Measurements from ENCODE around the gene RPL35. TPM values are rescaled to one million over a fixed set of nuclear protein-coding genes. Genes with fewer than 3 reads are reported as not detected.

The RPL35 gene
- polyA plus RNA-seq, 3 donors from 2014 or later, result 774 to 2,756 (median 1,213) TPM

- DNase-seq, result no peak
- H3K4me3 Mint-ChIP-seq, result no peak overlapping the region
- peaks cover 14 to 16% of the 10 kb centered on the region in 2 donors for H3K4me1 Mint-ChIP-seq
- H3K36me3 Mint-ChIP-seq, result peaks cover 15 to 37% (median 17%) of the 10 kb centered on the region in 3 donors
- peaks cover 0 to 2% (median 0%) of the 10 kb centered on the region in 3 donors for H3K27me3 Mint-ChIP-seq (ENCODE audit: low read depth in 3 of 3)
- no peaks in the 10 kb centered on the region for H3K9me3 Mint-ChIP-seq
- H3K27ac Mint-ChIP-seq, result peak overlapping the region in 1 of 6 donors; percentile 64
Observed at GRCh38 chr9:124885551-124885950, 23.8 kb upstream of the RPL35 start.

GRCh38 chr9:124884376-124884775 is 22.6 kb upstream of the RPL35 start:
- Mint-ChIP-seq H3K4me3 (no peak overlapping the region), H3K27ac (peak overlapping the region in 2 of 6 donors; percentile 31 to 40), H3K36me3 (peaks cover 12 to 27% (median 18%) of the 10 kb centered on the region in 3 donors), H3K9me3 (no peaks in the 10 kb centered on the region), H3K27me3 (ENCODE audit: low read depth in 3 of 3) (peaks cover 0 to 2% (median 0%) of the 10 kb centered on the region in 3 donors), H3K4me1 (peaks cover 25 to 27% of the 10 kb centered on the region in 2 donors)
- no peak for DNase-seq

- Mint-ChIP-seq H3K27me3 (ENCODE audit: low read depth in 3 of 3) (peaks cover 0 to 4% (median 0%) of the 10 kb centered on the region in 3 donors), H3K27ac (peak overlapping the region in 1 of 6 donors; percentile 77), H3K4me3 (no peak overlapping the region), H3K4me1 (peaks cover 40% of the 10 kb centered on the region in 2 donors), H3K9me3 (no peaks in the 10 kb centered on the region), H3K36me3 (peaks cover 10 to 40% (median 28%) of the 10 kb centered on the region in 3 donors)
- no peak for DNase-seq
Observed at GRCh38 chr9:124882231-124882630, 20.5 kb upstream of the RPL35 start.

GRCh38 chr9:124881138-124881743 is 19.5 kb upstream of the RPL35 start:
- no peak for DNase-seq
- H3K4me3 Mint-ChIP-seq, result no peak overlapping the region
- H3K4me1 Mint-ChIP-seq, result peaks cover 46 to 48% of the 10 kb centered on the region in 2 donors
- H3K27ac Mint-ChIP-seq, result peak overlapping the region; percentile 31 to 82 (median 64)
- H3K27me3 Mint-ChIP-seq (ENCODE audit: low read depth in 3 of 3), result peaks cover 0 to 2% (median 0%) of the 10 kb centered on the region in 3 donors
- no peaks in the 10 kb centered on the region for H3K9me3 Mint-ChIP-seq
- peaks cover 11 to 38% (median 33%) of the 10 kb centered on the region in 3 donors for H3K36me3 Mint-ChIP-seq

- H3K9me3 Mint-ChIP-seq, result no peaks in the 10 kb centered on the region
- H3K27me3 Mint-ChIP-seq (ENCODE audit: low read depth in 3 of 3), result peaks cover 0 to 2% (median 0%) of the 10 kb centered on the region in 3 donors
- peaks cover 51 to 53% of the 10 kb centered on the region in 2 donors for H3K4me1 Mint-ChIP-seq
- H3K4me3 Mint-ChIP-seq, result no peak overlapping the region
- no peak for DNase-seq
- peaks cover 7 to 34% (median 29%) of the 10 kb centered on the region in 3 donors for H3K36me3 Mint-ChIP-seq
- H3K27ac Mint-ChIP-seq, result peak overlapping the region in 5 of 6 donors; percentile 45 to 82 (median 76)
Observed at GRCh38 chr9:124880501-124880900, 18.7 kb upstream of the RPL35 start.

GRCh38 chr9:124879226-124879625 is 17.5 kb upstream of the RPL35 start:
- Mint-ChIP-seq H3K4me3 (no peak overlapping the region), H3K4me1 (peaks cover 63 to 65% of the 10 kb centered on the region in 2 donors), H3K9me3 (no peaks in the 10 kb centered on the region), H3K27me3 (ENCODE audit: low read depth in 3 of 3) (peaks cover 0 to 5% (median 2%) of the 10 kb centered on the region in 3 donors), H3K36me3 (peaks cover 6 to 36% (median 21%) of the 10 kb centered on the region in 3 donors), H3K27ac (peak overlapping the region; percentile 38 to 82 (median 64))
- no peak for DNase-seq

- H3K4me3 Mint-ChIP-seq, result no peak overlapping the region
- H3K36me3 Mint-ChIP-seq, result peaks cover 6 to 40% (median 21%) of the 10 kb centered on the region in 3 donors
- peak overlapping the region; percentile 32 to 82 (median 60) for H3K27ac Mint-ChIP-seq
- DNase-seq, result no peak
- peaks cover 0 to 5% (median 2%) of the 10 kb centered on the region in 3 donors for H3K27me3 Mint-ChIP-seq (ENCODE audit: low read depth in 3 of 3)
- no peaks in the 10 kb centered on the region for H3K9me3 Mint-ChIP-seq
- H3K4me1 Mint-ChIP-seq, result peaks cover 71 to 73% of the 10 kb centered on the region in 2 donors
Observed at GRCh38 chr9:124878518-124878917, 16.8 kb upstream of the RPL35 start.

- peaks cover 6 to 42% (median 23%) of the 10 kb centered on the region in 3 donors for H3K36me3 Mint-ChIP-seq
- no peak overlapping the region for H3K4me3 Mint-ChIP-seq
- H3K27me3 Mint-ChIP-seq (ENCODE audit: low read depth in 3 of 3), result peaks cover 0 to 5% (median 5%) of the 10 kb centered on the region in 3 donors
- peak overlapping the region; percentile 28 to 82 (median 55) for H3K27ac Mint-ChIP-seq
- no peak for DNase-seq
- peaks cover 76 to 77% of the 10 kb centered on the region in 2 donors for H3K4me1 Mint-ChIP-seq
- no peaks in the 10 kb centered on the region for H3K9me3 Mint-ChIP-seq
Observed at GRCh38 chr9:124878021-124878420, 16.3 kb upstream of the RPL35 start.

GRCh38 chr9:124877021-124877782 is 15.4 kb upstream of the RPL35 start:
- H3K27me3 Mint-ChIP-seq (ENCODE audit: low read depth in 3 of 3), result peaks cover 3 to 8% (median 7%) of the 10 kb centered on the region in 3 donors
- DNase-seq, result no peak
- H3K4me1 Mint-ChIP-seq, result peaks cover 84 to 86% of the 10 kb centered on the region in 2 donors
- peak overlapping the region; percentile 58 to 85 (median 67) for H3K27ac Mint-ChIP-seq
- H3K9me3 Mint-ChIP-seq, result no peaks in the 10 kb centered on the region
- peaks cover 6 to 49% (median 24%) of the 10 kb centered on the region in 3 donors for H3K36me3 Mint-ChIP-seq
- peak overlapping the region in 2 of 5 donors; percentile 5 to 31 for H3K4me3 Mint-ChIP-seq

- H3K27ac Mint-ChIP-seq, result peak overlapping the region; percentile 44 to 86 (median 64)
- DNase-seq, result no peak
- no peaks in the 10 kb centered on the region for H3K9me3 Mint-ChIP-seq
- peak overlapping the region in 1 of 5 donors; percentile 18 for H3K4me3 Mint-ChIP-seq
- H3K4me1 Mint-ChIP-seq, result peaks cover 85 to 88% of the 10 kb centered on the region in 2 donors
- H3K36me3 Mint-ChIP-seq, result peaks cover 6 to 49% (median 24%) of the 10 kb centered on the region in 3 donors
- peaks cover 5 to 23% (median 15%) of the 10 kb centered on the region in 3 donors for H3K27me3 Mint-ChIP-seq (ENCODE audit: low read depth in 3 of 3)
Observed at GRCh38 chr9:124875501-124875900, 13.7 kb upstream of the RPL35 start.

- H3K27ac Mint-ChIP-seq, result peak overlapping the region; percentile 97 to 98 (median 98)
- DNase-seq, result peak; percentile 47 to 65 (median 61)
- H3K36me3 Mint-ChIP-seq, result peaks cover 6 to 41% (median 15%) of the 10 kb centered on the region in 3 donors
- H3K9me3 Mint-ChIP-seq, result no peaks in the 10 kb centered on the region
- H3K4me1 Mint-ChIP-seq, result peaks cover 79 to 82% of the 10 kb centered on the region in 2 donors
- peaks cover 16 to 40% (median 25%) of the 10 kb centered on the region in 3 donors for H3K27me3 Mint-ChIP-seq (ENCODE audit: low read depth in 3 of 3)
- peak overlapping the region; percentile 92 to 96 (median 94) for H3K4me3 Mint-ChIP-seq
Observed at GRCh38 chr9:124873664-124874063, 11.9 kb upstream of the RPL35 start.

- peak overlapping the region; percentile 97 to 98 (median 98) for H3K27ac Mint-ChIP-seq
- no peak for DNase-seq
- peak overlapping the region; percentile 92 to 96 (median 94) for H3K4me3 Mint-ChIP-seq
- peaks cover 21 to 43% (median 33%) of the 10 kb centered on the region in 3 donors for H3K27me3 Mint-ChIP-seq (ENCODE audit: low read depth in 3 of 3)
- peaks cover 0 to 26% (median 3%) of the 10 kb centered on the region in 3 donors for H3K36me3 Mint-ChIP-seq
- peaks cover 77 to 84% of the 10 kb centered on the region in 2 donors for H3K4me1 Mint-ChIP-seq
- no peaks in the 10 kb centered on the region for H3K9me3 Mint-ChIP-seq
Observed at GRCh38 chr9:124871156-124871561, 9.4 kb upstream of the RPL35 start.

- no peak for DNase-seq
- H3K9me3 Mint-ChIP-seq, result no peaks in the 10 kb centered on the region
- peak overlapping the region; percentile 92 to 96 (median 94) for H3K4me3 Mint-ChIP-seq
- H3K27me3 Mint-ChIP-seq (ENCODE audit: low read depth in 3 of 3), result peaks cover 21 to 43% (median 33%) of the 10 kb centered on the region in 3 donors
- peaks cover 73 to 82% of the 10 kb centered on the region in 2 donors for H3K4me1 Mint-ChIP-seq
- peak overlapping the region; percentile 97 to 98 (median 98) for H3K27ac Mint-ChIP-seq
- peaks cover 0 to 25% (median 3%) of the 10 kb centered on the region in 3 donors for H3K36me3 Mint-ChIP-seq
Observed at GRCh38 chr9:124870723-124871122, 9.0 kb upstream of the RPL35 start.

Measured in immature natural killer cell (primary cell).